ENCODE measurements around the gene TSPAN15.

TSPAN15 gene
- 0.85 to 3.4 (median 2.5) reads per million in 3 experiments for total RNA-seq

GRCh38 chr10:69451209-69451783 lies at the start of gene TSPAN15:
TSS of gene TSPAN15 (plus strand) at chr10:69451465. CDS start at chr10:69451595, 130 bp downstream.
- peak; percentile 78 for DNase-seq

GRCh38 chr10:69402386-69402785 lies 48.9 kb upstream of the TSPAN15 start:
- DNase-seq = no peak

- no peak for DNase-seq
These were observed 48.2 kb upstream of the TSPAN15 start for GRCh38 chr10:69403066-69403465.

GRCh38 chr10:69403519-69403918 lies 47.7 kb upstream of the TSPAN15 start:
- DNase-seq = no peak

- no peak for DNase-seq
These were observed 46.5 kb upstream of the TSPAN15 start for GRCh38 chr10:69404786-69405185.

- DNase-seq = no peak
These were observed 46.0 kb upstream of the TSPAN15 start for GRCh38 chr10:69405221-69405620.

GRCh38 chr10:69406302-69406811 lies 44.9 kb upstream of the TSPAN15 start:
- no peak for DNase-seq

GRCh38 chr10:69406816-69407580 lies 44.3 kb upstream of the TSPAN15 start:
- DNase-seq = no peak

- no peak for DNase-seq
These were observed 43.5 kb upstream of the TSPAN15 start for GRCh38 chr10:69407621-69408301.

- peak; percentile 88 for DNase-seq
These were observed 42.7 kb upstream of the TSPAN15 start for GRCh38 chr10:69408318-69409175.

- DNase-seq = no peak
These were observed 42.1 kb upstream of the TSPAN15 start for GRCh38 chr10:69409176-69409495.

- DNase-seq = no peak
These were observed 41.3 kb upstream of the TSPAN15 start for GRCh38 chr10:69409968-69410367.

GRCh38 chr10:69410487-69410886 lies 40.8 kb upstream of the TSPAN15 start:
- DNase-seq = no peak

- no peak for DNase-seq
These were observed 39.8 kb upstream of the TSPAN15 start for GRCh38 chr10:69411476-69411875.

GRCh38 chr10:69412232-69412790 lies 39.0 kb upstream of the TSPAN15 start:
- no peak for DNase-seq

- DNase-seq = no peak
These were observed 37.9 kb upstream of the TSPAN15 start for GRCh38 chr10:69413221-69413865.

- DNase-seq = no peak
These were observed 36.9 kb upstream of the TSPAN15 start for GRCh38 chr10:69414036-69415018.

- DNase-seq = no peak
These were observed 36.2 kb upstream of the TSPAN15 start for GRCh38 chr10:69415049-69415448.

- no peak for DNase-seq
These were observed 35.3 kb upstream of the TSPAN15 start for GRCh38 chr10:69415951-69416350.

GRCh38 chr10:69416695-69417094 lies 34.6 kb upstream of the TSPAN15 start, which contains the start of gene TACR2:
TSS of gene TACR2 (minus strand) at chr10:69416918. CDS start at chr10:69416323, 595 bp downstream.
- DNase-seq = no peak

GRCh38 chr10:69417542-69417941 lies 33.7 kb upstream of the TSPAN15 start:
- DNase-seq = no peak

Measured in central memory CD4-positive, alpha-beta T cell (primary cell).